Neural crest cell (in vitro differentiated cells): ENCODE measurements around the gene SCO1. TPM values are rescaled to one million over a fixed set of nuclear protein-coding genes. Genes with fewer than 3 reads are reported as not detected.

Source experiments
- DNase-seq: peaks from one replicate; pipeline ENCODE4 v3.0.0; 2021; ENCODE audit warnings: low read depth, mixed read lengths, low spot score
- H3K27ac Mint-ChIP-seq: one replicate; pipeline ENCODE4 v1.8.0; 2021; ENCODE audit warnings: mild to moderate bottlenecking, mixed read lengths; ENCODE audit not compliant: unreplicated experiment
- H3K27me3 Mint-ChIP-seq: 2 replicates; pipeline ENCODE4 v1.8.0; 2021; ENCODE audit warnings: low read depth, mild to moderate bottlenecking, mixed read lengths
- H3K36me3 Mint-ChIP-seq: 2 replicates; pipeline ENCODE4 v1.8.0; 2021; ENCODE audit warnings: low read depth, mild to moderate bottlenecking, mixed read lengths
- H3K4me1 Mint-ChIP-seq: 2 replicates; pipeline ENCODE4 v1.8.0; 2021; ENCODE audit warnings: mixed read lengths
- H3K4me3 Mint-ChIP-seq: one replicate; pipeline ENCODE4 v1.8.0; 2021; ENCODE audit warnings: mild to moderate bottlenecking, mixed read lengths
- H3K9me3 Mint-ChIP-seq: 2 replicates; pipeline ENCODE4 v1.8.0; 2021; ENCODE audit warnings: mixed read lengths
- total RNA-seq: library from RNA; stranded (reverse); gene quantifications from 2 replicates; pipeline ENCODE4 v1.2.1, GENCODE V29; 2021
- TF ChIP-seq, protein P1 (sequence below): fragments of 200-600 bp; sonication (generic); conservative IDR thresholded peaks from 2 replicates; pipeline ENCODE4 v1.5.0; 2021; ENCODE audit warnings: antibody characterized with exemption, mild to moderate bottlenecking

SCO1 gene
- total RNA-seq, 1 donor from 2014 or later: 36.2 TPM

DNA sequence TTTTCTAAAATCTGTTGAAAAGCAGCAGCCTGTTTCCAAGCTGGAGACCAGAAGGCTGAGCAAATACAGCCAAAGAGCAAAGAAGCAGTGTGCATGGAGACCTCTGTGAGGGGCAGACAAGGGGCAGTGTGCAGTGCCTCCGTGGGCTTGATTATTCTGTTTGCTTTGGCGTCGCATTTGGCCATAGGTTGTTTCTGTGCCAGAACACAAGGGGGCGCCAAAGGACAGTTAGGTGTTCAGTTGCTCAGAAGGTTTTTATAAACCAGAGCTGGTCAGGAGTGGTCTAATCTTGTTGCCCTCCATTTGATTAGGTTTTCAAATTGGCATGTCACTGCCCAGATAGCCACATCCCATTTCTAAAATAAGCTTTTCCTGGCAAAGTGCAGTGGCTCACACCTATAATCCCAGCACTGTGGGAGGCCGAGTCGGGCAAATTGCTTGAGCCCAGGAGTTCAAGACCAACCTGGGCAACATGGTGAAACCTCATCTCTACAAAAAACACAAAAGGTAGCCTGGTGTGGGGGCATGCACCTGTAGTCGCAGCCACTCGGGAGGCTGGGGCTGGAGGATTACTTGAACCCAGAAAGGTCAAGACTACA, 50.8 kb downstream of the SCO1 start:
- H3K27ac Mint-ChIP-seq: no peak overlapping the region
- no peaks in the 10 kb centered on the region for H3K9me3 Mint-ChIP-seq
- TF ChIP-seq, protein P1, sequence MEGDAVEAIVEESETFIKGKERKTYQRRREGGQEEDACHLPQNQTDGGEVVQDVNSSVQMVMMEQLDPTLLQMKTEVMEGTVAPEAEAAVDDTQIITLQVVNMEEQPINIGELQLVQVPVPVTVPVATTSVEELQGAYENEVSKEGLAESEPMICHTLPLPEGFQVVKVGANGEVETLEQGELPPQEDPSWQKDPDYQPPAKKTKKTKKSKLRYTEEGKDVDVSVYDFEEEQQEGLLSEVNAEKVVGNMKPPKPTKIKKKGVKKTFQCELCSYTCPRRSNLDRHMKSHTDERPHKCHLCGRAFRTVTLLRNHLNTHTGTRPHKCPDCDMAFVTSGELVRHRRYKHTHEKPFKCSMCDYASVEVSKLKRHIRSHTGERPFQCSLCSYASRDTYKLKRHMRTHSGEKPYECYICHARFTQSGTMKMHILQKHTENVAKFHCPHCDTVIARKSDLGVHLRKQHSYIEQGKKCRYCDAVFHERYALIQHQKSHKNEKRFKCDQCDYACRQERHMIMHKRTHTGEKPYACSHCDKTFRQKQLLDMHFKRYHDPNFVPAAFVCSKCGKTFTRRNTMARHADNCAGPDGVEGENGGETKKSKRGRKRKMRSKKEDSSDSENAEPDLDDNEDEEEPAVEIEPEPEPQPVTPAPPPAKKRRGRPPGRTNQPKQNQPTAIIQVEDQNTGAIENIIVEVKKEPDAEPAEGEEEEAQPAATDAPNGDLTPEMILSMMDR: peak; percentile 87
- no peaks in the 10 kb centered on the region for H3K4me1 Mint-ChIP-seq
- no peaks in the 10 kb centered on the region for H3K36me3 Mint-ChIP-seq
- H3K4me3 Mint-ChIP-seq: no peak overlapping the region
- no peaks in the 10 kb centered on the region for H3K27me3 Mint-ChIP-seq
- DNase-seq: peak; percentile 86

- no peak for DNase-seq
- peaks cover 19% of the 10 kb centered on the region for H3K36me3 Mint-ChIP-seq
- H3K4me3 Mint-ChIP-seq: no peak overlapping the region
- no peak overlapping the region for H3K27ac Mint-ChIP-seq
- TF ChIP-seq, protein P1: no peak
- H3K4me1 Mint-ChIP-seq: no peaks in the 10 kb centered on the region
- H3K27me3 Mint-ChIP-seq: no peaks in the 10 kb centered on the region
- H3K9me3 Mint-ChIP-seq: no peaks in the 10 kb centered on the region
Measured at GRCh38 chr17:10640475-10640874, 56.9 kb downstream of the SCO1 start.

GRCh38 chr17:10638151-10638550, 59.2 kb downstream of the SCO1 start:
- no peak overlapping the region for H3K4me3 Mint-ChIP-seq
- H3K27ac Mint-ChIP-seq: no peak overlapping the region
- peaks cover 22% of the 10 kb centered on the region for H3K36me3 Mint-ChIP-seq
- no peak for DNase-seq
- no peaks in the 10 kb centered on the region for H3K4me1 Mint-ChIP-seq
- no peaks in the 10 kb centered on the region for H3K9me3 Mint-ChIP-seq
- no peaks in the 10 kb centered on the region for H3K27me3 Mint-ChIP-seq
- TF ChIP-seq, protein P1: no peak

GRCh38 chr17:10635290-10635689, 62.0 kb downstream of the SCO1 start:
- Mint-ChIP-seq H3K27ac (no peak overlapping the region), H3K36me3 (peaks cover 22% of the 10 kb centered on the region), H3K27me3 (no peaks in the 10 kb centered on the region), H3K9me3 (no peaks in the 10 kb centered on the region), H3K4me1 (no peaks in the 10 kb centered on the region), H3K4me3 (no peak overlapping the region)
- TF ChIP-seq, protein P1: no peak
- no peak for DNase-seq

- no peak for DNase-seq
- Mint-ChIP-seq H3K27me3 (no peaks in the 10 kb centered on the region), H3K4me3 (no peak overlapping the region), H3K27ac (no peak overlapping the region), H3K9me3 (no peaks in the 10 kb centered on the region), H3K36me3 (peaks cover 18% of the 10 kb centered on the region), H3K4me1 (no peaks in the 10 kb centered on the region)
- TF ChIP-seq, protein P1: no peak
Measured at GRCh38 chr17:10633738-10634379, 63.5 kb downstream of the SCO1 start.
